DMS 273 treated with DMSO at 0.1 percent for 48 hours (cell line): ENCODE results near the gene ANKMY2.

Experiments used
- DNase-seq: peaks from one replicate; lab custom pipeline; 2025; lab: John Stamatoyannopoulos, UW

The ANKMY2 gene

GRCh38 chr7:16579216-16579615 lies 66.3 kb downstream of the ANKMY2 start:
- no peak for DNase-seq

DNA sequence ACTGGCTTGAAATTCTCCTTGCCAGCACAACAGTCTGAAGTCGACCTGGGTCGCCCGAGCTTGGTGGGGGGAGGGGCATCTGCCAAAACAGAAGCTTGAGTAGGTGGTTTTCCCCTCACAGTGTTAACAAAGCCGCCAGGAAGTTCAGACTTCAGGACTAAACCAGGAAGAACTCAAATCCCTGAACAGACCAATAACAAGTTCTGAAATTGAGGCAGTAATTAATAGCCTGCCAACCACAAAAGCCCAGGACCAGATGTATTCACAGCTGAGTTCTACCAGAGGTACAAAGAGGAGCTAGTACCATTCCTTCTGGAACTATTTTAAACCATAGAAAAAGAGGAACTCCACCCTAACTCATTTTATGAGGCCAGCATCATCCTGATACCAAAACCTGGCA lies 73.6 kb downstream of the ANKMY2 start:
- no peak for DNase-seq

- peak; percentile 47 for DNase-seq
Observed at GRCh38 chr7:16564909-16565426, 80.6 kb downstream of the ANKMY2 start.

DNA sequence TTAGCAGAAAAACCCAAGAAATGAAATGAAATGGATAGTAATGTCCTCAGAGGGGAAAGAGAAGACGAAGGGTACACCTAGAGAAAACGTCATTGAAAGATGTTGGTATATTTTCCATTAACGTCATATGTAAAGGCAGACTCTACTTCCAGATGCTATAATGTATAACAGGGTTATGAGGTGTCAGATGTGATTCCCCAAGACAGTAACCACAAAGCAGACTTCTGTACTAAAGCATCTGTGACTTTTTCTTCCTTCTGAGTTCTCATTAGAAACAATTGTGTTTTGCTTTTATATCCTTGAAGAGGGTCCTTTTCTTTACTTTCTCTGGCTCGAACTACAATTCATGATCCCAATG lies 81.6 kb downstream of the ANKMY2 start:
- no peak for DNase-seq

GRCh38 chr7:16563281-16564022 lies 82.1 kb downstream of the ANKMY2 start:
- DNase-seq, result no peak

GRCh38 chr7:16562456-16563220 lies 82.9 kb downstream of the ANKMY2 start:
- no peak for DNase-seq

GRCh38 chr7:16561943-16562342 lies 83.6 kb downstream of the ANKMY2 start:
- no peak for DNase-seq

- no peak for DNase-seq
Observed at GRCh38 chr7:16559497-16560179, 85.9 kb downstream of the ANKMY2 start.

GRCh38 chr7:16558761-16559302 lies 86.7 kb downstream of the ANKMY2 start:
- DNase-seq, result no peak

DNA sequence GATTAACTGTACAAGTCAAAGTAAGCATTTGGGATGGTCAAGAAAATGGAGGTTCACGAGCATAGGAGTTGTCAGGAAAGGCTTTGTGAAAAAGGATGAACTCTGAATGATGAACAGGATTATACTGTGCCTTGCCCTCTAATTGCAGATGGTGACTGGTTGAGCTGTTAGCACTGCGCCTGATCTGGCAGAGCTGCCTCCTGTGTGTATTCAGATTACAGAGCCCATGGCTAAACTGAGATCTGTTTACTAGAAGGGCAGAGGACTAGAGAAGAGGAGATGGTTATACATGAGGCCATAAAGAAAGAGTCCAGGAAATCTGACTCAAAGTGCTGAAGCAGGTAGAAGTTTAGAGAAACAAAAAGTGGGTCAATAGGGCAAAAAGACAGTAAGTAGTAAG lies 89.2 kb downstream of the ANKMY2 start:
- DNase-seq, result no peak

- no peak for DNase-seq
Observed at GRCh38 chr7:16554518-16555236, 90.9 kb downstream of the ANKMY2 start.

- no peak for DNase-seq
Observed at GRCh38 chr7:16550671-16551070, 94.9 kb downstream of the ANKMY2 start.
